GM19452 (cell line): ENCODE measurements around the gene PCDHGA12.
"Not testable (repeated sequence)": the region's sequence is repeated elsewhere in the genome, so short reads cannot be mapped to it uniquely, and the experiment has no call there.

ENCODE experiments used
- ATAC-seq: cut with Tn5 transposase; IDR thresholded peaks from one replicate; pipeline ENCODE4 v1.9.1; 2021; ENCODE audit not compliant: unreplicated experiment

PCDHGA12 gene

DNA sequence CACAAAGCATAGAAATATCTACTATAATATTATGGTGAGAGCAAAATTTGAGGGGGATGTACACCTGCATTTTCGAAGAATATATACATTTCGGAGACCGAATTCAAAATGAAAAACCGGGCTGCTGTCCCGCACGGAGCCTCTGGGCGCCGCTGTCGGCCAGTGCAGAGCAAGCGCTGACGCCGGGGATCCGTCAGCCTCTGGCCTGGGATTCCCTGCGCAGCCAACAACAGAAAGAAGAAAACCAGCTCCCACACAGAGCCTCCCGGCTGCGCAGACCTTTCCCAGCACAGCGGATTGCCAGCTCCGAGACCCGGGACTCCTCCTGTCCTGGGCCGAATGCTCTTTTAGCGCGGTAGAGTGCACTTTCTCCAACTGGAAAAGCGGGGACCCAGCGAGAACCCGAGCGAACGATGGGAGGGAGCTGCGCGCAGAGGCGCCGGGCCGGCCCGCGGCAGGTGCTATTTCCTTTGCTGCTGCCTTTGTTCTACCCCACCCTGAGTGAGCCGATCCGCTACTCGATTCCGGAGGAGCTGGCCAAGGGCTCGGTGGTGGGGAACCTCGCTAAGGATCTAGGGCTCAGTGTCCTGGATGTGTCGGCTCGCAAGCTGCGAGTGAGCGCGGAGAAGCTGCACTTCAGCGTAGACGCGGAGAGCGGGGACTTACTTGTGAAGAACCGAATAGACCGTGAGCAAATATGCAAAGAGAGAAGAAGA lies 22.4 kb upstream of the PCDHGA12 start, which contains the start of gene PCDHGB6:
PCDHGB6 (plus strand) TSS at position 232 of the 716 bp plus-strand sequence; CDS start at position 414, 182 bp downstream.
- peak; percentile 86 for ATAC-seq

GRCh38 chr5:141409598-141410306 lies 20.6 kb upstream of the PCDHGA12 start:
- no peak for ATAC-seq

- ATAC-seq: no peak
Measured at GRCh38 chr5:141411575-141411974, 18.7 kb upstream of the PCDHGA12 start.

DNA sequence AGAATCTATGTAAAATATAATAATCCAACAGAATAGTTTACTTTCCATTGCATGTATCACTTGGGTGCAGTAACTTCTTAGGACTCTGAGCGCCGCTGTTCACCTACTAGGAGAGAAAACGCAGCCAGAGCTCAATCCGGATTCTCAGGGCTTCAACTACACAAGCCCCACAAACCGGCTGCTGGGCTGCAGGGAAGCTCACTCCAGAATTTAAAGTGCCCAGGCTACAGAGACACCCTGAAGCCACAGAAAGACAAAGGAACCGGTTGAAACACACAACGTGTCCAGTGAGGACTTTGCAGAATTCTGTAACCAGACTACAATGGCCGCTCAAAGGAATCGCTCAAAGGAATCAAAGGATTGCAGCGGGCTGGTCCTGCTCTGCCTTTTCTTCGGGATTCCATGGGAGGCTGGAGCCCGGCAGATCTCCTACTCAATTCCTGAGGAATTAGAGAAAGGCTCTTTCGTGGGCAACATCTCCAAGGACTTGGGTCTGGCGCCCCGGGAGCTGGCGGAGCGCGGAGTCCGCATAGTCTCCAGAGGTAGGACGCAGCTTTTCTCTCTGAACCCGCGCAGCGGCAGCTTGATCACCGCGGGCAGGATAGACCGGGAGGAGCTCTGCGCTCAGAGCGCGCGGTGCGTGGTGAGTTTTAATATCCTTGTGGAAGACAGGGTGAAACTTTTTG lies 17.3 kb upstream of the PCDHGA12 start, which contains the start of gene PCDHGA10:
PCDHGA10 (plus strand) TSS at position 134 of the 686 bp plus-strand sequence; CDS start at position 323, 189 bp downstream.
- ATAC-seq: peak; percentile 54

DNA sequence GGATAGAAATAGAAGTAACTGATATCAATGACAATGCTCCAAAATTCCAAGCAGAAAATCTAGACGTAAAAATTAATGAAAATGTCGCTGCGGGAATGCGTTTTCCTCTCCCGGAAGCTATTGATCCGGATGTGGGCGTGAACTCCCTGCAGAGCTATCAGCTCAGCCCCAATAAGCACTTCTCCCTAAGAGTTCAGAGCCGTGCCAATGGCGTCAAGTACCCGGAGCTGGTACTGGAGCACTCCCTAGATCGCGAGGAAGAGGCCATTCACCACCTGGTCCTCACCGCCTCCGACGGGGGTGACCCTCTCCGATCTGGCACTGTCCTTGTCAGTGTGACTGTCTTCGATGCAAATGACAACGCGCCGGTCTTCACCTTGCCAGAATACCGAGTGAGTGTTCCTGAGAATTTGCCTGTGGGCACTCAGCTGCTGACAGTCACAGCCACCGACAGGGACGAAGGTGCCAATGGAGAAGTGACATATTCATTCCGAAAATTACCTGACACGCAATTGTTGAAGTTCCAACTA lies 16.7 kb upstream of the PCDHGA12 start:
- no peak for ATAC-seq

- not testable (repeated sequence) for ATAC-seq
Measured at GRCh38 chr5:141414548-141415274, 15.6 kb upstream of the PCDHGA12 start.

- ATAC-seq: not testable (repeated sequence)
Measured at GRCh38 chr5:141415275-141415618, 15.1 kb upstream of the PCDHGA12 start.

- peak; percentile 82 for ATAC-seq
Measured at GRCh38 chr5:141417494-141418172, 12.7 kb upstream of the PCDHGA12 start, which contains the start of gene PCDHGB7. TSS of gene PCDHGB7 (plus strand) at chr5:141417677. CDS start at chr5:141417860, 183 bp downstream.

DNA sequence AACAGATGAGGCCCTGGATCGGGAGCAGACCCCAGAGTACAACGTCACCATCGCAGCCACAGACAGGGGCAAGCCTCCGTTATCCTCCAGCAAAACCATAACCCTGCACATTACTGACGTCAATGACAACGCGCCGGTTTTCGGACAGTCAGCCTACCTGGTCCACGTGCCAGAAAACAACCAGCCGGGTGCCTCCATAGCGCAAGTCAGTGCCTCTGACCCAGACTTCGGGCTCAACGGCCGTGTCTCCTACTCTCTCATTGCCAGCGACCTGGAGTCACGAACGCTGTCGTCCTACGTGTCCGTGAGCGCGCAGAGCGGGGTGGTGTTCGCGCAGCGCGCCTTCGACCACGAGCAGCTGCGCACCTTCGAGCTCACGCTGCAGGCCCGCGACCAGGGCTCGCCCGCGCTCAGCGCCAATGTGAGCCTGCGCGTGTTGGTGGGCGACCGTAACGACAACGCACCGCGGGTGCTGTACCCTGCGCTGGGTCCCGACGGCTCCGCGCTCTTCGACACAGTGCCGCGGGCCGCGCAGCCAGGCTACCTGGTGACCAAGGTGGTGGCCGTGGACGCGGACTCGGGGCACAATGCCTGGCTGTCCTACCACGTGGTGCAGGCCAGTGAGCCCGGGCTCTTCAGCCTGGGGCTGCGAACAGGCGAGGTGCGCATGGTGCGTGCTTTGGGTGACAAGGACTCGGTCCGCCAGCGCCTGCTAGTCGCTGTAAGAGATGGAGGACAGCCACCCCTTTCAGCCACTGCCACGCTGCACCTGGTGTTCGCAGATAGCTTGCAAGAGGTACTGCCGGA lies 11.0 kb upstream of the PCDHGA12 start:
- no peak for ATAC-seq

- ATAC-seq: peak; percentile 41
Measured at GRCh38 chr5:141420855-141421488, 9.3 kb upstream of the PCDHGA12 start, which contains the start of gene PCDHGA11. TSS of gene PCDHGA11 (plus strand) at chr5:141421051. CDS start at chr5:141421228, 177 bp downstream.

DNA sequence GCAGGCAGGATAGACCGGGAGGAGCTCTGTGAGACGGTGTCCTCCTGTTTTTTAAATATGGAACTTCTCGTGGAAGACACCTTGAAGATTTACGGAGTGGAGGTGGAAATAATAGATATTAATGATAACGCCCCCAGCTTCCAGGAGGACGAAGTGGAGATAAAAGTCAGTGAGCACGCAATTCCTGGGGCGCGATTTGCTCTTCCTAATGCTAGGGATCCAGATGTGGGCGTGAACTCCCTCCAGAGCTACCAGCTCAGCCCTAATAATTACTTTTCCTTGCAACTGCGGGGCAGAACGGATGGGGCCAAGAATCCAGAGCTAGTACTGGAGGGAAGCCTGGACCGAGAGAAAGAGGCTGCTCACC lies 8.8 kb upstream of the PCDHGA12 start:
- ATAC-seq: no peak

- no peak for ATAC-seq
Measured at GRCh38 chr5:141422742-141423291, 7.5 kb upstream of the PCDHGA12 start.

DNA sequence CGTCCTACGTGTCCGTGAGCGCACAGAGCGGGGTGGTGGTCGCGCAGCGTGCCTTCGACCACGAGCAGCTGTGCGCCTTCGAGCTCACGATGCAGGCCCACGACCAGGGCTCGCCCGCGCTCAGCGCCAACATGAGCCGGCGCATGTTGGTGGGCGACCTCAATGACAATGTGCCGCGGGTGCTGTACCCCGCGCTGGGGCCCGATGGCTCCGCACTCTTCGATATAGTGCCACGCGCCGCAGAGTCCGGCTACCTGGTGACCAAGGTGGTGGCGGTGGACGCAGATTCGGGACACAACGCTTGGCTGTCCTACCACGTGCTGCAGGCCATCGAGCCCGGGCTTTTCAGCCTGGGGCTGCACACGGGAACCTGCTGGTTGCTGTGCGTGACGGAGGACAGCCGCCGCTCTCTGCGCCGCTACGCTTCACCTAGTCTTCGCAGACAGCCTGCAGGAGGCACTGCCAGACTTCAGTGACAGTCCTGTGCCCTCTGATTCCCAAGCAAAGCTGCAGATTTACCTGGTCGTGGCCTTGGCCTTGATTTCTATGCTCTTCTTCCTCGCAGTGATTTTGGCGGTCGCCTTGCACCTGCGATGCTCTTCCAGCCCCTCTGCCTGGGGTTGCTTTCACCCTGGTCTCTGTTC lies 2.4 kb upstream of the PCDHGA12 start:
- no peak for ATAC-seq

- no peak for ATAC-seq
Measured at GRCh38 chr5:141431286-141431685, 979 bp downstream of the PCDHGA12 start.

GRCh38 chr5:141432308-141432707 lies 2.0 kb downstream of the PCDHGA12 start:
- ATAC-seq: not testable (repeated sequence)

DNA sequence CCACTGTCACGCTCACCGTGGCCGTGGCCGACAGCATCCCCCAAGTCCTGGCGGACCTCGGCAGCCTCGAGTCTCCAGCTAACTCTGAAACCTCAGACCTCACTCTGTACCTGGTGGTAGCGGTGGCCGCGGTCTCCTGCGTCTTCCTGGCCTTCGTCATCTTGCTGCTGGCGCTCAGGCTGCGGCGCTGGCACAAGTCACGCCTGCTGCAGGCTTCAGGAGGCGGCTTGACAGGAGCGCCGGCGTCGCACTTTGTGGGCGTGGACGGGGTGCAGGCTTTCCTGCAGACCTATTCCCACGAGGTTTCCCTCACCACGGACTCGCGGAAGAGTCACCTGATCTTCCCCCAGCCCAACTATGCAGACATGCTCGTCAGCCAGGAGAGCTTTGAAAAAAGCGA lies 2.4 kb downstream of the PCDHGA12 start:
- not testable (repeated sequence) for ATAC-seq

GRCh38 chr5:141434006-141434405 lies 3.7 kb downstream of the PCDHGA12 start:
- no peak for ATAC-seq

DNA sequence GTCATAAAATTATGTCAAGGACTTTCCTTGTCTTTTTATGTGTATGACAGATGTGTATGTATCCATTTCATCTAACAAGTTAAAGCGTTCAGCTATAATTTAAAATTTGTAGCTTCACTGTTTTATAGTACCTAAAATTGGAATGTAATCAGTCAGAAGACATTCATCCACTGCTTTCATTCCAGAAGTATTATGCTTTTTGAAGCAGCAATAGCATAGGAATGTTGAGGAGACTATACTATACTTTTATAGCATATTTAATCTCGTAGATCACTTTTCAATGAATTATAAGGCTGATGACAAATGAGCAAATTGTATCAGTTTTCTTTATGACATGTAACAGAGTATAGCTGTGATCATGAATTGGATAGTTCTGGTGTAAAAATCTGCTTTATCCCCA lies 6.9 kb downstream of the PCDHGA12 start:
- ATAC-seq: no peak
